Right kidney (tissue), 1 donor: ENCODE results near the gene MRGPRG.

Source experiments
- DNase-seq: peaks from one replicate; pipeline ENCODE4 v3.0.0-alpha.2; 2016

MRGPRG gene

GRCh38 chr11:3207526-3208189 is 11.0 kb downstream of the MRGPRG start:
- DNase-seq, result no peak

GRCh38 chr11:3206922-3207204 is 11.8 kb downstream of the MRGPRG start:
- DNase-seq, result no peak

GRCh38 chr11:3206156-3206921 is 12.3 kb downstream of the MRGPRG start:
- DNase-seq, result no peak

- DNase-seq, result no peak
Observed at GRCh38 chr11:3205261-3206155, 13.1 kb downstream of the MRGPRG start.

GRCh38 chr11:3204141-3205015 is 14.2 kb downstream of the MRGPRG start:
- DNase-seq, result no peak

- no peak for DNase-seq
Observed at GRCh38 chr11:3203221-3204043, 15.2 kb downstream of the MRGPRG start.

GRCh38 chr11:3202759-3203158 is 15.9 kb downstream of the MRGPRG start:
- no peak for DNase-seq

GRCh38 chr11:3202305-3202704 is 16.3 kb downstream of the MRGPRG start:
- no peak for DNase-seq

- DNase-seq, result no peak
Observed at GRCh38 chr11:3201677-3202181, 16.9 kb downstream of the MRGPRG start.

- no peak for DNase-seq
Observed at GRCh38 chr11:3201112-3201581, 17.5 kb downstream of the MRGPRG start.

GRCh38 chr11:3200388-3201111 is 18.1 kb downstream of the MRGPRG start:
- DNase-seq, result no peak

- no peak for DNase-seq
Observed at GRCh38 chr11:3199537-3200295, 18.9 kb downstream of the MRGPRG start.

GRCh38 chr11:3198815-3199214 is 19.8 kb downstream of the MRGPRG start:
- no peak for DNase-seq

- no peak for DNase-seq
Observed at GRCh38 chr11:3197878-3198528, 20.6 kb downstream of the MRGPRG start.

GRCh38 chr11:3197044-3197695 is 21.4 kb downstream of the MRGPRG start:
- no peak for DNase-seq

- no peak for DNase-seq
Observed at GRCh38 chr11:3196161-3197043, 22.2 kb downstream of the MRGPRG start.
